AG08396 (cell line): Measurements from ENCODE around the gene AUTS2.
"Not testable (repeated sequence)": the region's sequence is repeated elsewhere in the genome, so short reads cannot be mapped to it uniquely, and the experiment has no call there.

Experiments used
- DNase-seq: peaks from one replicate; pipeline ENCODE4 v3.0.0; 2012; ENCODE audit warnings: low spot score, mixed read lengths

AUTS2 gene

GRCh38 chr7:70578131-70578530, 979.9 kb downstream of the AUTS2 start:
- DNase-seq = no peak

- DNase-seq = no peak
These were observed 981.3 kb downstream of the AUTS2 start for GRCh38 chr7:70579397-70580097.

GRCh38 chr7:70580161-70580560, 981.9 kb downstream of the AUTS2 start:
- no peak for DNase-seq

DNA sequence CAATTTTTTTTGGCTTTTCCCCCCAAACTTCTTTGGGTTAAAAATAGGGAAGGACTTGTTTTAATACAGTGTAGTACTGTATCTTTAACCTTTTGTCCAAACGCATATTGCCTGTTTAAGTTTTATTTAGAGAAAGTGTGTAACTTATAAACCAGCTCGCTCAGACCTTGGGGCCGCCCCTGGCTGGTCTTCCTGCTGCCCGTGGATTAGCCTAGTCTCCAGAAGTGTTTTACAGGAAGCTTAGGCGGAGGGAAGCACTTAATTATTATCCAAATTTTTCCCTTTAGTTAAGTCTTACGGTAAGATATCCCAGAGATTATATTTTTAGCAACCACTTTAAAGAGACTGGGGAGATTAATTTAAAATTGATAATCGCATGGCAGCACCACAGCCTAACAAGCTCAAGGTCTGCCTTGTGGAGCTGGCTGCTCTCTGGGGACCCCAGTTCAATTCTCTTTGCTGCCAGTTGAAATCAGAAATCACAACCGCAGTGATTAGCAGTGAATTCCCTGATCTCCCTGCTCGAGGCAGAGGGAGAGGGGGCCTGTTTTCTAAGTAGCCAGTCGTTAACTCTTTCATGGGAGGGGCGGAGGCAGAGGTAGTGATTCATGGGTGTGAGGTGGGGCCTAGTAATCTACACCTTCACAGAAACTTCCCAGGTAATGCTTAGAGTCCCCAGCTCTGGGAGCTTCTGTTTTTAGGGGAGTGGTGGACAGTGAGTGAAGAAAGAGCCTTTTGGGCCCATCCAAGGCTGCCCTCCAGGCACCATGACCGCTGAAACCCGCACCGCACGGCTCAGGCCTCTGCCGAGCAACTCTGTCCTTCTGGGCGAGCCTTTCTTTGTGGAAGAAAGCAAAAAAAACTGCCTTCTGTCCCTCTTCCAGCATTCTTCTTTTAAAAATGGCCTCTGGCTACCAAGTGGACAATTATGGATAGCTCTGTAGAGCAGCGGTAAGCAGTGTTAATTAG, 984.9 kb downstream of the AUTS2 start:
- DNase-seq = no peak

- DNase-seq = no peak
These were observed 985.9 kb downstream of the AUTS2 start for GRCh38 chr7:70583965-70584883.

- DNase-seq = no peak
These were observed 986.8 kb downstream of the AUTS2 start for GRCh38 chr7:70585071-70585470.

- DNase-seq = no peak
These were observed 988.5 kb downstream of the AUTS2 start for GRCh38 chr7:70586822-70587221.

DNA sequence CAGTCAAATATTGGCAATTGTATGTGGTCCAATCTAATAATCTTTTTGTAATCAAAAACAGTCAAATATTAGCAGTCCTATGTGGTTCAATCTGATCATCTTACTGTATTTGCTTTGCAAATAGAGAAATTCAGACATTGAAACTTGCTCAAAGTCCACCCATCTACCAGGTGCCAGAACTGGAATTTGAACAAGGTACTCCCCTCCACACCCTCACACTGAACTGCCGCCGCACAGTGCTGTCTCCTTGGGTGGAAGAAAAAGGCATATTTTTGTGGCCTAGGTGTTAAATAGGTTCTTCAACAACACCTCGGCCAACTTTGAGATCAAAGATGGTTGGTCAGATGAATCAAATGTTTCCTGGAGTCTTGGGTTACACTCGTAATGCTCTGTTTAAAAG, 989.5 kb downstream of the AUTS2 start:
- DNase-seq = no peak

DNA sequence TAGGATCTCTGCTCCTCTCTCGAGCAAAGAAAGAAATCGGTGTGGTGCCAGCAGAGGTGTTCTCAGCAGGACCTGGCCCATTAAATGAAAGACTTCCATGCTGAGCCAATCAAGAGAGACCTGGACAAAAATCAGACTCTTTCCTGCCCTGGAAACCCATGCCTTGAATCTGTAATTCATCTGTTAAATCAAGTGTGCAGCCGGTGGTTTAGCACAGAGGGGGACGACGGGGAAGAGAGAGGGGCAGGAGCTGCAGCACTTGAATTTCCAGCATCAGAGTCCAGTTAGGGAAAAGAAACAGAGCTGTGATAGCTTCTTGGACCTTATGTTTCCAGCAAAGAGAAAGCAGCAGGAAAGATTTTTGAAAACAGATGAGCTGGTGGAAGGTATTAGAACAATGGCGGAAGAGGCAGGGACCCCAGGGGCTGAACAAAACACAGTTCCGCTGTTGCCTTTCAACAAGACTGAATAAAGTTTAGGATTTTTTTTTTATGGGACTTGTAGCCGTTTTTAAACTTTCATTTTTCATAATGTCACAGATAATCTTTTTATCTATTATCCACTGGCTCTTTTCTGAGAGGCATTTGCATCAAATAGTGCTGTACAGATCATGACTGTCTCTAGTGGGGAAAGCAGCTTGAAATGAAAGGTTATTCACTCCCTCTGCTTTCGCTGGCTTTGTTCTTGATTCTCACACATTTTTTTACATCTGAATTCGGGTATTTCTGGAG, 990.1 kb downstream of the AUTS2 start:
- DNase-seq = no peak

- DNase-seq = no peak
These were observed 990.7 kb downstream of the AUTS2 start for GRCh38 chr7:70589010-70589409.

DNA sequence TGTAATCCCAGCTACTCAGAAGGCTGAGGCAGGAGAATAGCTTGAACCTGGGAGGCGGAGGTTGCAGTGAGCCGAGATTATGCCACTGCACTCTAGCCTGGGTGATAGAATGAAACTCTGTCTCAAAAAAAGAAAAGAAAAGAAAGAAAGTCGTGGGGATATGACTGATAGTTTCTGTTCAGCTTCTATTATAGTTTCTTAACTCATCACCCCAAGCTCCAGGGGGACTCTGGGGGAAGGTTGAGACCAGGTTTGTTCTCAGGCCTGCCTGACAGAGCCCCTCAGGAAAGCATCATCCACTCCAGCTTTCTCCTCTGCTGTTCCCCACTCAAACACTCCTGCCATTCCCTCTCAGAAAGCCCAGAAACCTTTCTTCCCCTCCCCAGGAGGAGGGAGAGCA, 991.3 kb downstream of the AUTS2 start:
- no peak for DNase-seq

- no peak for DNase-seq
These were observed 992.0 kb downstream of the AUTS2 start for GRCh38 chr7:70590126-70590854.

- DNase-seq = no peak
These were observed 993.4 kb downstream of the AUTS2 start for GRCh38 chr7:70591643-70592042.

DNA sequence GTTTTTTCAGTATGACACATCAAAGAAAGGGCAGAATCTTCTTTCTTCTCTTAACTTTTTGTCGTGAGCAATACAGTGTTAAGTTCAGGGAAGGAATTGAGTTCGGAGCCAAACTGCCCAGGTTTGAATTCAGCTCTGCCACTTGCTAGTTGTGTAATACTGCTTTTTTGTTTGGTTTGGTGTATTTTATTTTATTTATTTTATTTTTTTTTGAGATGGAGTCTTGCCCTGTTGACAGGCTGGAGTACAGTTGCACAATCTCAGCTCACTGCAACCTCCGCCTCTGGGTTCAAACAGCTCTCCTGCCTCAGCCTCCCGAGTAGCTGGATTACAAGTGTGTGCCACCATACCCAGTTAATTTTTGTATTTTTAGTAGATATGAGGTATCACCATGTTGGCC, 993.9 kb downstream of the AUTS2 start:
- DNase-seq = no peak

- no peak for DNase-seq
These were observed 995.9 kb downstream of the AUTS2 start for GRCh38 chr7:70594170-70594569.

DNA sequence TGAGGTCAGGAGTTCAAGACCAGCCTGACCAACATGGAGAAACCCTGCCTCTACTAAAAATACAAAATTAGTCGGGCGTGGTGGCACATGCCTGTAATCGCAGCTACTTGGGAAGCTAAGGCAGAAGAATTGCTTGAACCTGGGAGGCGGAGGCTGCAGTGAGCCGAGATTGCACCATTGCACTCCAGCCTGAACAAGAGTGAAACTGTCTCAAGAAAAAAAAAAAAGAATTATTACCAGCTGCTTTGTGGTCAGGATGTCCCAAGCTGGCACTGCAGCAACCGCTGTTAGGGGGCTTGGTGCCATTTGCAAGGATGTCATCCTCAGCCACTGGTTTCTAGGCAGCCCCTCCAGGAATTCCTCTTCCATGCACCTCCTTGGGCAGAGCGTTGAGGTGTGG, 996.6 kb downstream of the AUTS2 start:
- not testable (repeated sequence) for DNase-seq

- no peak for DNase-seq
These were observed 997.1 kb downstream of the AUTS2 start for GRCh38 chr7:70595370-70595754.

DNA sequence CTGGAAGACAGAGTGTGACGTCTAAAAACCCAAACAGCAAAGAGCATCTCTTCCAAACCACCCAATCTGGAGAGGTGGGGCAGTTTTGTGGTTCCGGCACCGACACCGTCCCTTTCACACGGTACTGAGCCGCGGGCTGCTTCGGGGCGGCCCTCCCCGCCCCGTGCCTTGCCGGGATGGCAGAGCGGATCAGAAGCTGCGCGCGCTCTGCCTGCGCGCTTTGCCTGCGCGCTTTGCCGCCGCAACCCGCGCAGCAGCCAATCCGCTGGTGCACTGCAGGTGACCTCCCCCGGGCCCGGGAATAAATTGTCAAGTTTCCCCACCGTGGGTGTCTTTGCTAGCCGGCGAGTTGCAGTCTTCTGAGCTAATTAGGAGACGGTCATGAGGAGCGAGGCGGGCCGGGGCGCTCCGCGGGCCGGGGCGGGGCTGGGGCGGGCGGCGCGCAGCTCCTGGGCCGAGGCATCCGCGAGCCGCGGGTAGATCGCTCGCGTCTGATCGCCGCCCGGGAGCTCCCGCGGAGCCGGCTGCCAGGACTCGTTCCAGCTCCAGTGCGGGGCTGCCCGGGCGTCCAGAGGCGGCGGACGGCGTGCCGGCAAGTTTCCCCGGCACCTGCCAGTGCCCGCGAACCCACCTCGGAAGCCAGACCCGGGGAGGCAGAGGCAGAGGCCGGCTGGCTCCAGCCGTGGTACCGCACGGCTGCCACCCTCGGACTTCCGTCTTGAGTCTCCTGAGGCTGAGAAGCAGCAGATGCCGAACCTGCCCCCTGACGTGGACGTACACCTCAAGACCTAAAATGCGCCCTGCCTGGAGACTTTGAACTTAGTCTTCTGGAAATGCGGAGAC, 997.7 kb downstream of the AUTS2 start:
- DNase-seq = peak; percentile 36

GRCh38 chr7:70596598-70596913, 998.3 kb downstream of the AUTS2 start:
- DNase-seq = no peak

- DNase-seq = no peak
These were observed 998.8 kb downstream of the AUTS2 start for GRCh38 chr7:70597066-70597465.
